Stimulated activated CD4-positive, alpha-beta T cell treated with anti-CD3 and anti-CD28 coated beads, TNF-alpha, amount 100 ng/mL, for 1 hour (primary cell): ENCODE measurements around the gene ZNF195.
"Not testable (repeated sequence)": the region's sequence is repeated elsewhere in the genome, so short reads cannot be mapped to it uniquely, and the experiment has no call there.

Experiments used
- DNase-seq, 3 donors: peaks; one replicate each; pipeline ENCODE4 v3.0.0-alpha.2; 2020; ENCODE audit warnings: low read depth in 3 of 3, low spot score in 1 of 3

ZNF195 gene

GRCh38 chr11:3378426-3379423, at the start of gene ZNF195:
ZNF195 (minus strand) TSS chr11:3379146; CDS start chr11:3379040, 106 bp downstream.
- DNase-seq = peak; percentile 89 to 97 (median 92)

- not testable (repeated sequence) for DNase-seq
Measured at GRCh38 chr11:3428076-3428475, 49.1 kb upstream of the ZNF195 start.

- not testable (repeated sequence) for DNase-seq
Measured at GRCh38 chr11:3426541-3426940, 47.6 kb upstream of the ZNF195 start.

GRCh38 chr11:3423928-3424327, 45.0 kb upstream of the ZNF195 start:
- DNase-seq = not testable (repeated sequence)

- DNase-seq = not testable (repeated sequence)
Measured at GRCh38 chr11:3423138-3423731, 44.3 kb upstream of the ZNF195 start.

GRCh38 chr11:3422380-3423137, 43.6 kb upstream of the ZNF195 start:
- peak; percentile 96 for DNase-seq

- not testable (repeated sequence) for DNase-seq
Measured at GRCh38 chr11:3421608-3422379, 42.8 kb upstream of the ZNF195 start.

GRCh38 chr11:3420281-3421042, 41.5 kb upstream of the ZNF195 start:
- not testable (repeated sequence) for DNase-seq

- DNase-seq = not testable (repeated sequence)
Measured at GRCh38 chr11:3419496-3419895, 40.5 kb upstream of the ZNF195 start.

- DNase-seq = peak in 1 of 3 donors; percentile 45
Measured at GRCh38 chr11:3417047-3417446, 38.1 kb upstream of the ZNF195 start.

- DNase-seq = not testable (repeated sequence)
Measured at GRCh38 chr11:3415301-3415700, 36.4 kb upstream of the ZNF195 start.

GRCh38 chr11:3413666-3414065, 34.7 kb upstream of the ZNF195 start:
- DNase-seq = not testable (repeated sequence)

GRCh38 chr11:3412837-3413236, 33.9 kb upstream of the ZNF195 start:
- DNase-seq = no peak

- DNase-seq = peak; percentile 35 to 70 (median 54)
Measured at GRCh38 chr11:3408722-3409121, 29.8 kb upstream of the ZNF195 start.

GRCh38 chr11:3408058-3408605, 29.2 kb upstream of the ZNF195 start:
- DNase-seq = not testable (repeated sequence)

GRCh38 chr11:3406937-3407336, 28.0 kb upstream of the ZNF195 start:
- not testable (repeated sequence) for DNase-seq

- DNase-seq = not testable (repeated sequence)
Measured at GRCh38 chr11:3406223-3406875, 27.4 kb upstream of the ZNF195 start.

- not testable (repeated sequence) for DNase-seq
Measured at GRCh38 chr11:3404076-3404925, 25.4 kb upstream of the ZNF195 start.
